ENCODE data around the gene PHLPP1. TPM values are rescaled to one million over a fixed set of nuclear protein-coding genes. Genes with fewer than 3 reads are reported as not detected.

Gene PHLPP1
- total RNA-seq, 6 donors from 2014 or later = 8.2 to 15.5 (median 13.2) TPM

GRCh38 chr18:62767836-62768557 lies 52.7 kb downstream of the PHLPP1 start:
- Histone ChIP-seq H3K36me3 (no peaks in the 10 kb centered on the region), H3K9me3 (no peaks in the 10 kb centered on the region), H3K27me3 (no peaks in the 10 kb centered on the region), H3K4me1 (peaks cover 0 to 15% (median 12%) of the 10 kb centered on the region in 4 donors), H3K4me3 (no peak overlapping the region), H3K27ac (no peak overlapping the region)
- no peak for ATAC-seq (ENCODE audit: low FRiP score in 2 of 2)
- no peak for TF ChIP-seq CTCF (IDR thresholded peaks at IDR 0.05)
- TF ChIP-seq POLR2A (IDR thresholded peaks at IDR 0.05) = no peak
- no peak for DNase-seq
- WGBS, 2 donors = 47 to 58% methylated on average over 3 of the region's 3 CpGs

GRCh38 chr18:62768558-62768943 lies 53.2 kb downstream of the PHLPP1 start:
- no peaks in the 10 kb centered on the region for H3K27me3 ChIP-seq
- DNase-seq = no peak
- H3K4me1 ChIP-seq = peaks cover 0 to 15% (median 12%) of the 10 kb centered on the region in 4 donors
- no peaks in the 10 kb centered on the region for H3K9me3 ChIP-seq
- H3K36me3 ChIP-seq = no peaks in the 10 kb centered on the region
- no peak overlapping the region for H3K27ac ChIP-seq
- ATAC-seq (ENCODE audit: low FRiP score in 2 of 2) = no peak
- TF ChIP-seq POLR2AphosphoS5 (IDR thresholded peaks at IDR 0.05) (no peak), EP300 (IDR thresholded peaks at IDR 0.05) (no peak), CTCF (IDR thresholded peaks at IDR 0.05) (no peak), POLR2A (IDR thresholded peaks at IDR 0.05) (no peak)
- H3K4me3 ChIP-seq = no peak overlapping the region
- 85 to 93% methylated on average over 2 of the region's 2 CpGs for WGBS, 2 donors

- WGBS, 2 donors = 72 to 73% methylated on average over 2 of the region's 2 CpGs
- Histone ChIP-seq H3K36me3 (no peaks in the 10 kb centered on the region), H3K27me3 (no peaks in the 10 kb centered on the region), H3K9me3 (no peaks in the 10 kb centered on the region), H3K27ac (no peak overlapping the region), H3K4me3 (no peak overlapping the region), H3K4me1 (peaks cover 0 to 15% (median 12%) of the 10 kb centered on the region in 4 donors)
- TF ChIP-seq EP300 (IDR thresholded peaks at IDR 0.05) (no peak), POLR2AphosphoS5 (IDR thresholded peaks at IDR 0.05) (no peak), CTCF (IDR thresholded peaks at IDR 0.05) (no peak), POLR2A (IDR thresholded peaks at IDR 0.05) (no peak)
- ATAC-seq (ENCODE audit: low FRiP score in 2 of 2) (no peak), DNase-seq (no peak)
Measured at GRCh38 chr18:62769216-62769615, 53.9 kb downstream of the PHLPP1 start.

- Histone ChIP-seq H3K9me3 (no peaks in the 10 kb centered on the region), H3K4me3 (no peak overlapping the region), H3K4me1 (peaks cover 0 to 15% (median 10%) of the 10 kb centered on the region in 4 donors), H3K27me3 (no peaks in the 10 kb centered on the region), H3K36me3 (no peaks in the 10 kb centered on the region), H3K27ac (no peak overlapping the region)
- WGBS, 2 donors = 82 to 94% methylated on average over 4 of the region's 4 CpGs
- no peak for TF ChIP-seq EP300 (IDR thresholded peaks at IDR 0.05)
- TF ChIP-seq POLR2A (IDR thresholded peaks at IDR 0.05) = no peak
- no peak for TF ChIP-seq POLR2AphosphoS5 (IDR thresholded peaks at IDR 0.05)
- no peak for TF ChIP-seq CTCF (IDR thresholded peaks at IDR 0.05)
- no peak for ATAC-seq (ENCODE audit: low FRiP score in 2 of 2)
- DNase-seq = no peak
Measured at GRCh38 chr18:62771494-62772270, 56.3 kb downstream of the PHLPP1 start.

Data from upper lobe of left lung (tissue), 6 donors.